ENCODE results near the gene IQSEC1.

Gene IQSEC1
- 13.2 to 67.7 reads per million in 2 experiments for total RNA-seq

GRCh38 chr3:13073326-13074005 lies at the start of gene IQSEC1:
TSS of gene IQSEC1 (minus strand) at chr3:13073429. CDS start at chr3:13073014, 415 bp downstream.
- peak; percentile 59 for DNase-seq (ENCODE audit: low read depth)

GRCh38 chr3:13122081-13123012 lies 49.1 kb upstream of the IQSEC1 start:
- DNase-seq (ENCODE audit: low read depth), result no peak

- no peak for DNase-seq (ENCODE audit: low read depth)
Observed at GRCh38 chr3:13121553-13122001, 48.3 kb upstream of the IQSEC1 start.

GRCh38 chr3:13120928-13121552 lies 47.8 kb upstream of the IQSEC1 start:
- no peak for DNase-seq (ENCODE audit: low read depth)

GRCh38 chr3:13120289-13120927 lies 47.2 kb upstream of the IQSEC1 start:
- DNase-seq (ENCODE audit: low read depth), result no peak

- no peak for DNase-seq (ENCODE audit: low read depth)
Observed at GRCh38 chr3:13119471-13120220, 46.4 kb upstream of the IQSEC1 start.

- DNase-seq (ENCODE audit: low read depth), result no peak
Observed at GRCh38 chr3:13116426-13116825, 43.2 kb upstream of the IQSEC1 start.

GRCh38 chr3:13115991-13116390 lies 42.8 kb upstream of the IQSEC1 start:
- no peak for DNase-seq (ENCODE audit: low read depth)

GRCh38 chr3:13115576-13115910 lies 42.3 kb upstream of the IQSEC1 start:
- DNase-seq (ENCODE audit: low read depth), result no peak

- no peak for DNase-seq (ENCODE audit: low read depth)
Observed at GRCh38 chr3:13114811-13115575, 41.8 kb upstream of the IQSEC1 start.

- no peak for DNase-seq (ENCODE audit: low read depth)
Observed at GRCh38 chr3:13113346-13114330, 40.4 kb upstream of the IQSEC1 start.

GRCh38 chr3:13112521-13113345 lies 39.5 kb upstream of the IQSEC1 start:
- DNase-seq (ENCODE audit: low read depth), result no peak

- no peak for DNase-seq (ENCODE audit: low read depth)
Observed at GRCh38 chr3:13111873-13112520, 38.8 kb upstream of the IQSEC1 start.

- DNase-seq (ENCODE audit: low read depth), result no peak
Observed at GRCh38 chr3:13111173-13111872, 38.1 kb upstream of the IQSEC1 start.

GRCh38 chr3:13110678-13111116 lies 37.5 kb upstream of the IQSEC1 start:
- no peak for DNase-seq (ENCODE audit: low read depth)

- DNase-seq (ENCODE audit: low read depth), result no peak
Observed at GRCh38 chr3:13109516-13109915, 36.3 kb upstream of the IQSEC1 start.

- no peak for DNase-seq (ENCODE audit: low read depth)
Observed at GRCh38 chr3:13108861-13109260, 35.6 kb upstream of the IQSEC1 start.
